ENCODE data around the gene UBE2G1. TPM values are rescaled to one million over a fixed set of nuclear protein-coding genes. Genes with fewer than 3 reads are reported as not detected.
A peak's percentile ranks its signal among the peaks of the same experiment; 100 is the strongest.

The UBE2G1 gene
- total and polyA plus RNA-seq, 10 of the 15 experiments (the other 5 are each of a cell fraction or from before 2014, with no cell fraction given), result 24.4 to 139 (median 77.4) TPM

GRCh38 chr17:4301066-4301465 is 65.4 kb downstream of the UBE2G1 start:
- BruUV-seq (replicated peaks), result TSS peak; percentile 44
- H3K9ac ChIP-seq (ENCODE audit: control insufficient read depth, insufficient read depth, low read length), result no peak overlapping the region
- peaks cover 28% of the 10 kb centered on the region for H3K79me2 ChIP-seq (ENCODE audit: control insufficient read depth, insufficient read depth, low read length)
- RAD21 ChIA-PET (ENCODE audit: unreplicated experiment), result no interaction called here
- SMC1A ChIA-PET (ENCODE audit: uncharacterized antibody, unreplicated experiment), result interaction anchor here (4.8 kb wide), 1 partner anchor 85 kb away, joined by 22 read pairs; no protein-coding TSS in a partner anchor
- TF ChIP-seq POLR2A (IDR thresholded peaks at IDR 0.05; ENCODE audit: low read depth, low read length) (0 out of 2 replicates have a peak, but pooled peaks have one; percentile 18), EP300 (IDR thresholded peaks at IDR 0.05; ENCODE audit: borderline replicate concordance in 1 of 2, control insufficient read depth in 1 of 2, low read depth in 2 of 2, low read length in 2 of 2) (no peak)
- peaks cover 12% of the 10 kb centered on the region in 2 experiments for H3K36me3 ChIP-seq (ENCODE audit: control insufficient read depth in 2 of 2, insufficient read depth in 2 of 2, low read length in 1 of 2)
- H3K27me3 ChIP-seq (replicated peaks in 1 of 2; ENCODE audit: control insufficient read depth in 2 of 2, insufficient read depth in 2 of 2, low read length in 1 of 2), result no peaks in the 10 kb centered on the region
- 100% methylated on average over 5 of the region's 5 CpGs for WGBS (ENCODE audit: insufficient coverage, insufficient replicate concordance, low lambda C conversion rate, missing lambda C conversion rate)
- ATAC-seq (no peak), DNase-seq (ENCODE audit: low read depth, low spot score) (no peak), FAIRE-seq (no peak)
- in situ Hi-C loops (cut with MboI) (no loop called here), intact Hi-C loops (cut with micrococcal nuclease; ENCODE audit: unreplicated experiment) (loop anchor here (5.0 kb wide), 2 partner anchors 84 to 96 kb away; no protein-coding TSS in a partner anchor)
- H4K20me1 ChIP-seq (ENCODE audit: control insufficient read depth, insufficient read depth), result no peaks in the 10 kb centered on the region; the same call in 1 of the 2 replicates
- H3K9me3 ChIP-seq (replicated peaks; ENCODE audit: control insufficient read depth, insufficient read depth, low read length), result no peaks in the 10 kb centered on the region
- H3K4me3 ChIP-seq, result no peak overlapping the region
- H3K27ac ChIP-seq (ENCODE audit: control insufficient read depth, insufficient read depth), result no peak overlapping the region
- CTCF ChIA-PET, result interaction anchor here (0.6 kb wide), 1 partner anchor 219 kb away, joined by 3 read pairs; no protein-coding TSS in a partner anchor
- H3K4me1 ChIP-seq (ENCODE audit: control insufficient read depth, insufficient read depth, low read length), result peaks cover 22% of the 10 kb centered on the region
- POLR2A ChIA-PET, result interaction anchor here (0.6 kb wide), 1 partner anchor 49 kb away, joined by 4 read pairs; no protein-coding TSS in a partner anchor
- H3K4me2 ChIP-seq (ENCODE audit: control insufficient read depth, insufficient read depth), result no peak overlapping the region
- no peak overlapping the region for H2AFZ ChIP-seq (ENCODE audit: control insufficient read depth, low read depth, low read length)

GRCh38 chr17:4297351-4297750 is 69.1 kb downstream of the UBE2G1 start:
- in situ Hi-C loops (cut with MboI) (no loop called here), intact Hi-C loops (cut with micrococcal nuclease; ENCODE audit: unreplicated experiment) (no loop called here)
- TF ChIP-seq NFIC (IDR thresholded peaks at IDR 0.05; ENCODE audit: low read depth, low read length) (no peak), USF2 (IDR thresholded peaks at IDR 0.05; ENCODE audit: borderline replicate concordance, low read depth, low read length) (no peak), HDAC2 (IDR thresholded peaks at IDR 0.05) (no peak), POLR2AphosphoS2 (IDR thresholded peaks at IDR 0.05; ENCODE audit: low read depth, low read length) (no peak)
- TF ChIP-seq, protein P1, sequence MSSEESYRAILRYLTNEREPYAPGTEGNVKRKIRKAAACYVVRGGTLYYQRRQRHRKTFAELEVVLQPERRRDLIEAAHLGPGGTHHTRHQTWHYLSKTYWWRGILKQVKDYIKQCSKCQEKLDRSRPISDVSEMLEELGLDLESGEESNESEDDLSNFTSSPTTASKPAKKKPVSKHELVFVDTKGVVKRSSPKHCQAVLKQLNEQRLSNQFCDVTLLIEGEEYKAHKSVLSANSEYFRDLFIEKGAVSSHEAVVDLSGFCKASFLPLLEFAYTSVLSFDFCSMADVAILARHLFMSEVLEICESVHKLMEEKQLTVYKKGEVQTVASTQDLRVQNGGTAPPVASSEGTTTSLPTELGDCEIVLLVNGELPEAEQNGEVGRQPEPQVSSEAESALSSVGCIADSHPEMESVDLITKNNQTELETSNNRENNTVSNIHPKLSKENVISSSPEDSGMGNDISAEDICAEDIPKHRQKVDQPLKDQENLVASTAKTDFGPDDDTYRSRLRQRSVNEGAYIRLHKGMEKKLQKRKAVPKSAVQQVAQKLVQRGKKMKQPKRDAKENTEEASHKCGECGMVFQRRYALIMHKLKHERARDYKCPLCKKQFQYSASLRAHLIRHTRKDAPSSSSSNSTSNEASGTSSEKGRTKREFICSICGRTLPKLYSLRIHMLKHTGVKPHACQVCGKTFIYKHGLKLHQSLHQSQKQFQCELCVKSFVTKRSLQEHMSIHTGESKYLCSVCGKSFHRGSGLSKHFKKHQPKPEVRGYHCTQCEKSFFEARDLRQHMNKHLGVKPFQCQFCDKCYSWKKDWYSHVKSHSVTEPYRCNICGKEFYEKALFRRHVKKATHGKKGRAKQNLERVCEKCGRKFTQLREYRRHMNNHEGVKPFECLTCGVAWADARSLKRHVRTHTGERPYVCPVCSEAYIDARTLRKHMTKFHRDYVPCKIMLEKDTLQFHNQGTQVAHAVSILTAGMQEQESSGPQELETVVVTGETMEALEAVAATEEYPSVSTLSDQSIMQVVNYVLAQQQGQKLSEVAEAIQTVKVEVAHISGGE (CRISPR knock-in tag; IDR thresholded peaks at IDR 0.05), result no peak

More at GRCh38 chr17:4297351-4297750, 69.1 kb downstream of the UBE2G1 start:
- H3K9me3 ChIP-seq (replicated peaks; ENCODE audit: control insufficient read depth, insufficient read depth, low read length), result no peaks in the 10 kb centered on the region
- peaks cover 39% of the 10 kb centered on the region for H3K4me1 ChIP-seq (ENCODE audit: control insufficient read depth, insufficient read depth, low read length)
- H3K9ac ChIP-seq (ENCODE audit: control insufficient read depth, insufficient read depth, low read length), result no peak overlapping the region
- RAD21 ChIA-PET (ENCODE audit: unreplicated experiment), result interaction anchor here (1.1 to 1.8 kb wide), 3 partner anchors 61 to 115 kb away, joined by 3 to 9 read pairs (median 4); no protein-coding TSS in a partner anchor
- H3K4me3 ChIP-seq, result no peak overlapping the region
- peaks cover 13 to 15% of the 10 kb centered on the region in 2 experiments for H3K36me3 ChIP-seq (ENCODE audit: control insufficient read depth in 2 of 2, insufficient read depth in 2 of 2, low read length in 1 of 2)
- no peak for FAIRE-seq
- no peak overlapping the region; the same call in 1 of the 2 replicates for H3K27ac ChIP-seq (ENCODE audit: control insufficient read depth, insufficient read depth)
- SMC1A ChIA-PET (ENCODE audit: uncharacterized antibody, unreplicated experiment), result interaction anchor here (0.7 to 2.3 kb wide), 9 partner anchors 9 to 109 kb away, joined by 3 to 14 read pairs (median 3); no protein-coding TSS in a partner anchor
- DNase-seq (ENCODE audit: low read depth, low spot score), result no peak
- H3K79me2 ChIP-seq (ENCODE audit: control insufficient read depth, insufficient read depth, low read length), result peaks cover 39% of the 10 kb centered on the region
- WGBS (ENCODE audit: insufficient coverage, insufficient replicate concordance, low lambda C conversion rate, missing lambda C conversion rate), result 77% methylated on average over 3 of the region's 3 CpGs
- CTCF ChIA-PET, result interaction anchor here (0.7 to 2.5 kb wide), 9 partner anchors 8 to 116 kb away, joined by 3 to 15 read pairs (median 4); no protein-coding TSS in a partner anchor
- H3K27me3 ChIP-seq (replicated peaks in 1 of 2; ENCODE audit: control insufficient read depth in 2 of 2, insufficient read depth in 2 of 2, low read length in 1 of 2), result no peaks in the 10 kb centered on the region
- POLR2A ChIA-PET, result interaction anchor here (1.0 kb wide), 1 partner anchor 99 kb away, joined by 3 read pairs; no protein-coding TSS in a partner anchor
- no peak overlapping the region; the same call in 1 of the 2 replicates for H3K4me2 ChIP-seq (ENCODE audit: control insufficient read depth, insufficient read depth)
- H2AFZ ChIP-seq (ENCODE audit: control insufficient read depth, low read depth, low read length), result no peak overlapping the region
- BruUV-seq (replicated peaks), result no TSS peak
- no peaks in the 10 kb centered on the region; the same call in 1 of the 2 replicates for H4K20me1 ChIP-seq (ENCODE audit: control insufficient read depth, insufficient read depth)
- ATAC-seq, result no peak
